Stomach (tissue), 9 donors: ENCODE data around the gene TMOD2. TPM values are rescaled to one million over a fixed set of nuclear protein-coding genes. Genes with fewer than 3 reads are reported as not detected.

Experiments used
- DNase-seq, 2 donors: peaks; one replicate each; pipeline versions ENCODE4 v3.0.0 to v3.0.0-alpha.2; 2013 to 2019
- H3K27ac ChIP-seq, 5 donors: fragments of 200-600 bp in 4 of 5; sonication (generic) in 4 of 5; one replicate each; pipeline ENCODE4 v1.5.1; 2013 to 2019; ENCODE audit warnings: mild to moderate bottlenecking in 1 of 5, moderate library complexity in 1 of 5
- H3K27me3 ChIP-seq, 3 donors: fragments of 200-600 bp; sonication (generic); one replicate each; pipeline ENCODE4 v1.5.1; 2017 to 2019; ENCODE audit warnings: mixed run types in 1 of 3
- H3K36me3 ChIP-seq, 4 donors: fragments of 200-600 bp; sonication (generic); 1 replicate in 3 of 4; 2 replicates in 1 of 4; pipeline ENCODE4 v1.5.1; 2016 to 2019
- H3K4me1 ChIP-seq, 4 donors: fragments of 200-600 bp; sonication (generic); one replicate each; pipeline ENCODE4 v1.5.1; 2016 to 2019
- H3K4me3 ChIP-seq, 4 donors: fragments of 200-600 bp; sonication (generic) in 3 of 4; one replicate each; pipeline ENCODE4 v1.5.1; 2016 to 2019; ENCODE audit warnings: mild to moderate bottlenecking in 1 of 4
- H3K9me3 ChIP-seq, 4 donors: fragments of 200-600 bp; sonication (generic); one replicate each; pipeline ENCODE4 v1.5.1; 2016 to 2019
- CTCF ChIP-seq, 7 experiments: fragments of 450-650 bp in 4 of 7; fragments of 200-600 bp in 3 of 7; sonication (generic) in 3 of 7; IDR thresholded peaks; one replicate each; pipeline ENCODE4 v1.5.1; 2016 to 2019; ENCODE audit warnings: antibody characterized with exemption in 7 of 7, control low read depth in 2 of 7, mild to moderate bottlenecking in 1 of 7
- EP300 ChIP-seq: sonication (generic); formaldehyde crosslinking; IDR thresholded peaks from one replicate; pipeline ENCODE4 v1.6.1; 2017; ENCODE audit warnings: antibody characterized with exemption
- POLR2A ChIP-seq, 4 donors: fragments of 450-650 bp; IDR thresholded peaks; one replicate each; pipeline ENCODE4 v1.6.1; 2016; ENCODE audit warnings: antibody characterized with exemption in 4 of 4, control low read depth in 2 of 4, mild to moderate bottlenecking in 1 of 4, moderate library complexity in 1 of 4
- POLR2AphosphoS5 ChIP-seq, 3 donors: sonication (generic); formaldehyde crosslinking; IDR thresholded peaks; one replicate each; pipeline ENCODE4 v1.6.1; 2016; ENCODE audit warnings: antibody characterized with exemption in 3 of 3
- whole genome bisulfite sequencing, 5 donors: extraction: QIAGEN DNeasy Blood & Tissue Kit in 3 of 5; methylation state at CpG; one replicate each; pipeline versions ENCODE4 v1.1.5 to v1.1.7; 2013 to 2018; 5-methylcytosine and 5-hydroxymethylcytosine counted together
- intact Hi-C: fragments of 100-400 bp; cut with DNase I; formaldehyde crosslinking; loops from one replicate; pipeline ENCODE4 v1.15.1; 2023; ENCODE audit warnings: low total_unique reads
- polyA plus RNA-seq, 3 donors: library from polyadenylated mRNA; stranded (reverse); fragments of 200-250 nt; gene quantifications; one replicate each; pipeline ENCODE4 v1.2.3, GENCODE V29; 2013
- total RNA-seq, 5 donors: library from RNA; depleted of rRNA; stranded (reverse); fragments of >200 nt; gene quantifications; one replicate each; pipeline versions ENCODE4 v1.1.0 to v1.2.3, GENCODE V29; 2014 to 2016
- donor health status: healthy with polysubstance abuse.
- donor health status: Bipolar disorder and iron deficiency.
- donor health status: healthy.

TMOD2 gene
- total and polyA plus RNA-seq, 8 donors = 0.87 to 19.3 (median 3.1) TPM

- peak in 1 of 2 donors; percentile 40 for DNase-seq
- WGBS, 5 donors = 47 to 64% (median 58%) methylated on average over 3 of the region's 3 CpGs
- Histone ChIP-seq H3K9me3 (no peaks in the 10 kb centered on the region), H3K4me1 (peaks cover 50 to 89% (median 69%) of the 10 kb centered on the region in 4 donors), H3K4me3 (no peak overlapping the region), H3K27me3 (no peaks in the 10 kb centered on the region), H3K36me3 (no peaks in the 10 kb centered on the region), H3K27ac (peak overlapping the region in 4 of 5 donors; percentile 39 to 80 (median 58))
- intact Hi-C loops = no loop called here
- no peak for TF ChIP-seq POLR2A (IDR thresholded peaks at IDR 0.05)
- TF ChIP-seq POLR2AphosphoS5 (IDR thresholded peaks at IDR 0.05) = peak in 1 of 3 donors; percentile 26
Measured at GRCh38 chr15:51846463-51847230, 95.2 kb downstream of the TMOD2 start.

GRCh38 chr15:51848811-51849210, 97.4 kb downstream of the TMOD2 start:
- DNase-seq = no peak
- H3K9me3 ChIP-seq = no peaks in the 10 kb centered on the region
- no peaks in the 10 kb centered on the region for H3K27me3 ChIP-seq
- intact Hi-C loops = no loop called here
- H3K36me3 ChIP-seq = no peaks in the 10 kb centered on the region
- peaks cover 34 to 80% (median 60%) of the 10 kb centered on the region in 4 donors for H3K4me1 ChIP-seq
- WGBS, 5 donors = 40 to 57% (median 44%) methylated on average over 3 of the region's 3 CpGs
- TF ChIP-seq CTCF (IDR thresholded peaks at IDR 0.05) (no peak), EP300 (no peak), POLR2AphosphoS5 (IDR thresholded peaks at IDR 0.05) (no peak), POLR2A (IDR thresholded peaks at IDR 0.05) (no peak)
- no peak overlapping the region for H3K4me3 ChIP-seq
- H3K27ac ChIP-seq = peak overlapping the region in 1 of 5 donors; percentile 52

- no peaks in the 10 kb centered on the region for H3K36me3 ChIP-seq
- H3K27ac ChIP-seq = no peak overlapping the region
Measured at GRCh38 chr15:51849860-51850259, 98.5 kb downstream of the TMOD2 start.

GRCh38 chr15:51853998-51854397, 102.6 kb downstream of the TMOD2 start:
- TF ChIP-seq POLR2A (IDR thresholded peaks at IDR 0.05) = no peak
- no peak for TF ChIP-seq POLR2AphosphoS5 (IDR thresholded peaks at IDR 0.05)
- TF ChIP-seq CTCF (IDR thresholded peaks at IDR 0.05) = no peak
- TF ChIP-seq EP300 = no peak
- no peaks in the 10 kb centered on the region for H3K27me3 ChIP-seq
- H3K36me3 ChIP-seq = no peaks in the 10 kb centered on the region
- no peak overlapping the region for H3K4me3 ChIP-seq
- H3K9me3 ChIP-seq = no peaks in the 10 kb centered on the region
- no peak for DNase-seq
- 66 to 83% (median 77%) methylated on average over 2 of the region's 2 CpGs for WGBS, 5 donors
- peaks cover 13 to 71% (median 48%) of the 10 kb centered on the region in 4 donors for H3K4me1 ChIP-seq
- H3K27ac ChIP-seq = no peak overlapping the region
- intact Hi-C loops = no loop called here

More at GRCh38 chr15:51849860-51850259, 98.5 kb downstream of the TMOD2 start:
- H3K27me3 ChIP-seq = no peaks in the 10 kb centered on the region
- TF ChIP-seq POLR2A (IDR thresholded peaks at IDR 0.05) (no peak), POLR2AphosphoS5 (IDR thresholded peaks at IDR 0.05) (no peak), CTCF (IDR thresholded peaks at IDR 0.05) (no peak)
- WGBS, 5 donors = 87 to 94% (median 91%) methylated on average over 3 of the region's 3 CpGs
- intact Hi-C loops = no loop called here
- no peaks in the 10 kb centered on the region for H3K9me3 ChIP-seq
- no peak overlapping the region for H3K4me3 ChIP-seq
- H3K4me1 ChIP-seq = peaks cover 23 to 78% (median 59%) of the 10 kb centered on the region in 4 donors
- DNase-seq = no peak

GRCh38 chr15:51855612-51856011, 104.2 kb downstream of the TMOD2 start:
- H3K4me1 ChIP-seq = peaks cover 13 to 58% (median 38%) of the 10 kb centered on the region in 4 donors
- DNase-seq = no peak
- H3K4me3 ChIP-seq = no peak overlapping the region
- H3K9me3 ChIP-seq = no peaks in the 10 kb centered on the region
- H3K27ac ChIP-seq = peak overlapping the region in 2 of 5 donors; percentile 15 to 40
- intact Hi-C loops = no loop called here
- no peaks in the 10 kb centered on the region for H3K36me3 ChIP-seq
- no peak for TF ChIP-seq CTCF (IDR thresholded peaks at IDR 0.05)
- TF ChIP-seq POLR2AphosphoS5 (IDR thresholded peaks at IDR 0.05) = no peak
- TF ChIP-seq EP300 = no peak
- no peak for TF ChIP-seq POLR2A (IDR thresholded peaks at IDR 0.05)
- no peaks in the 10 kb centered on the region for H3K27me3 ChIP-seq
- WGBS, 5 donors = 91 to 100% (median 95%) methylated on average over 1 of the region's 1 CpG
